H1 (cell line): ENCODE data around the gene C1QTNF4. TPM values are rescaled to one million over a fixed set of nuclear protein-coding genes. Genes with fewer than 3 reads are reported as not detected.

ENCODE experiments used
- CTCF ChIA-PET: fragments of 300-600 bp; sonication (Branson Sonifier 250); formaldehyde crosslinking; loops from one replicate; lab custom pipeline; 2021; ENCODE audit not compliant: partially characterized antibody; lab: Charles Lee
- POLR2A ChIA-PET: fragments of 300-600 bp; sonication (Branson Sonifier 250); formaldehyde crosslinking; loops from one replicate; lab custom pipeline; 2021; ENCODE audit warnings: inconsistent platforms; ENCODE audit not compliant: partially characterized antibody; lab: Charles Lee
- DNase-seq, 2 experiments: peaks; one replicate each; pipeline versions ENCODE4 v3.0.0 to v3.0.0-alpha.2; 2010 to 2022; ENCODE audit warnings: low spot score in 2 of 2, low read depth in 1 of 2, mixed read lengths in 1 of 2
- FAIRE-seq: peaks from 2 replicates; lab custom pipeline; 2011; peaks lifted over from hg19 to GRCh38; lab: Jason Lieb, UNC
- H2AFZ ChIP-seq: 2 replicates; pipeline ENCODE4 v1.8.1; 2012; ENCODE audit warnings: low read length, inconsistent platforms
- H2AK5ac ChIP-seq: 2 replicates; pipeline ENCODE4 v1.6.1; 2013; ENCODE audit warnings: low read depth, low read length
- H2BK120ac ChIP-seq: replicated peaks from 2 replicates; pipeline ENCODE3; 2013; ENCODE audit warnings: low read depth, low read length, inconsistent platforms
- H2BK12ac ChIP-seq: 2 replicates; pipeline ENCODE4 v1.6.1; 2013; ENCODE audit warnings: low read depth, low read length
- H2BK15ac ChIP-seq: 2 replicates; pipeline ENCODE4 v1.6.1; 2013; ENCODE audit warnings: low read length
- H2BK20ac ChIP-seq: 2 replicates; pipeline ENCODE4 v1.6.1; 2013; ENCODE audit warnings: low read length
- H2BK5ac ChIP-seq: 2 replicates; pipeline ENCODE4 v1.6.1; 2013; ENCODE audit warnings: low read depth, low read length
- H3K14ac ChIP-seq: 2 replicates; pipeline ENCODE4 v1.6.1; 2013; ENCODE audit warnings: inconsistent platforms; ENCODE audit not compliant: insufficient read length
- H3K18ac ChIP-seq: 2 replicates; pipeline ENCODE4 v1.6.1; 2013; ENCODE audit warnings: low read length; ENCODE audit errors: extremely low read depth
- H3K23ac ChIP-seq: 2 replicates; pipeline ENCODE4 v1.6.1; 2013; ENCODE audit warnings: inconsistent platforms; ENCODE audit not compliant: insufficient read length
- H3K23me2 ChIP-seq: 2 replicates; pipeline ENCODE4 v1.6.1; 2013; ENCODE audit warnings: low read depth, low read length
- H3K27ac ChIP-seq: 2 replicates; pipeline ENCODE4 v1.6.1; 2011; ENCODE audit warnings: low read depth, low read length, inconsistent platforms
- H3K27me3 ChIP-seq, 4 experiments: replicated peaks in 1 of 4; 1 replicate in 1 of 4; 2 replicates in 3 of 4; pipeline versions ENCODE4 v1.6.1 to v1.8.1; 2011 to 2013; ENCODE audit warnings: low read length in 3 of 4, mild to moderate bottlenecking in 3 of 4, inconsistent platforms in 2 of 4, mixed read lengths in 2 of 4, moderate library complexity in 1 of 4; ENCODE audit not compliant: control insufficient read depth in 3 of 4, insufficient read depth in 3 of 4; ENCODE audit errors: extremely low read depth in 1 of 4
- H3K36me3 ChIP-seq, 4 experiments: 2 replicates each; pipeline versions ENCODE4 v1.6.1 to v1.8.1; 2011 to 2013; ENCODE audit warnings: mild to moderate bottlenecking in 4 of 4, low read length in 3 of 4, moderate library complexity in 2 of 4, control low read depth in 1 of 4, inconsistent platforms in 1 of 4; ENCODE audit not compliant: insufficient read depth in 4 of 4, control insufficient read depth in 2 of 4
- H3K4ac ChIP-seq: replicated peaks from 2 replicates; pipeline ENCODE3; 2013; ENCODE audit warnings: low read length, low read depth, mixed read lengths, inconsistent platforms; ENCODE audit not compliant: insufficient read length
- H3K4me1 ChIP-seq, 4 experiments: replicated peaks in 1 of 4; 1 replicate in 1 of 4; 2 replicates in 3 of 4; pipeline versions ENCODE4 v1.6.1 to v1.8.1; 2011 to 2013; ENCODE audit warnings: low read length in 3 of 4, inconsistent platforms in 2 of 4, mixed read lengths in 1 of 4; ENCODE audit not compliant: insufficient read depth in 4 of 4, control insufficient read depth in 3 of 4
- H3K4me2 ChIP-seq, 2 experiments: 2 replicates each; pipeline versions ENCODE4 v1.6.1 to v1.8.1; 2011 to 2013; ENCODE audit warnings: low read depth in 2 of 2, low read length in 2 of 2, control low read depth in 1 of 2, inconsistent platforms in 1 of 2, mild to moderate bottlenecking in 1 of 2; ENCODE audit not compliant: insufficient read depth in 1 of 2
- H3K4me3 ChIP-seq, 4 experiments: fragments of 200-600, 300-600 bp in 1 of 4; sonication (generic), shearing (Covaris generic), sonication (Bioruptor Twin) in 1 of 4; 2 replicates each; pipeline versions ENCODE4 v1.5.1 to v1.8.1; 2011 to 2016; ENCODE audit warnings: low read length in 4 of 4, low read depth in 3 of 4, control low read depth in 2 of 4, inconsistent platforms in 2 of 4, mild to moderate bottlenecking in 2 of 4, mixed read lengths in 1 of 4, moderate library complexity in 1 of 4; ENCODE audit not compliant: insufficient read depth in 2 of 4; ENCODE audit errors: extremely low read depth in 1 of 4
- H3K56ac ChIP-seq: replicated peaks from 2 replicates; pipeline ENCODE3; 2013; ENCODE audit warnings: low read depth, mild to moderate bottlenecking, mixed read lengths, low read length, inconsistent platforms; ENCODE audit not compliant: insufficient read length
- H3K79me1 ChIP-seq: 2 replicates; pipeline ENCODE4 v1.6.1; 2013; ENCODE audit warnings: low read depth, low read length, control low read depth
- H3K79me2 ChIP-seq, 2 experiments: 2 replicates each; pipeline versions ENCODE4 v1.6.1 to v1.8.1; 2012 to 2013; ENCODE audit warnings: low read length in 2 of 2, mild to moderate bottlenecking in 2 of 2, inconsistent platforms in 1 of 2; ENCODE audit not compliant: insufficient read depth in 2 of 2, control insufficient read depth in 1 of 2
- H3K9ac ChIP-seq, 4 experiments: replicated peaks in 1 of 4; 1 replicate in 1 of 4; 2 replicates in 3 of 4; pipeline versions ENCODE4 v1.6.1 to v1.8.1; 2011 to 2013; ENCODE audit warnings: low read depth in 3 of 4, low read length in 3 of 4, control low read depth in 2 of 4, mild to moderate bottlenecking in 2 of 4, moderate library complexity in 2 of 4, inconsistent platforms in 1 of 4; ENCODE audit errors: extremely low read depth in 1 of 4
- H3K9me3 ChIP-seq, 2 experiments: 2 replicates each; pipeline versions ENCODE4 v1.6.1 to v1.8.1; 2012 to 2013; ENCODE audit warnings: mild to moderate bottlenecking in 2 of 2, moderate library complexity in 2 of 2, control low read depth in 1 of 2, inconsistent platforms in 1 of 2, low read depth in 1 of 2, low read length in 1 of 2, mixed read lengths in 1 of 2; ENCODE audit not compliant: insufficient read depth in 2 of 2
- H4K20me1 ChIP-seq, 2 experiments: replicated peaks in 1 of 2; 2 replicates each; pipeline versions ENCODE3 to v1.8.1; 2011 to 2013; ENCODE audit warnings: inconsistent platforms in 2 of 2, low read length in 2 of 2, mild to moderate bottlenecking in 1 of 2; ENCODE audit not compliant: insufficient read depth in 2 of 2, control insufficient read depth in 1 of 2
- H4K5ac ChIP-seq: 2 replicates; pipeline ENCODE4 v1.6.1; 2013; ENCODE audit warnings: low read length, low read depth, mixed read lengths, inconsistent platforms; ENCODE audit not compliant: insufficient read length
- H4K8ac ChIP-seq: 2 replicates; pipeline ENCODE4 v1.8.0; 2013; ENCODE audit warnings: mild to moderate bottlenecking, moderate library complexity, low read length, inconsistent platforms; ENCODE audit not compliant: insufficient read depth; ENCODE audit errors: extremely low read depth
- H4K91ac ChIP-seq: replicated peaks from 2 replicates; pipeline ENCODE3; 2013; ENCODE audit warnings: low read length, mixed read lengths, inconsistent platforms; ENCODE audit not compliant: insufficient read length
- CHD2 ChIP-seq: IDR thresholded peaks from 2 replicates; pipeline ENCODE4 v1.6.1; 2012; ENCODE audit warnings: low read length, improper control_type of control experiment
- EGR1 ChIP-seq: IDR thresholded peaks from 2 replicates; pipeline ENCODE4 v1.6.1; 2011; ENCODE audit warnings: low read depth, low read length, borderline replicate concordance
- FOSL1 ChIP-seq: IDR thresholded peaks from 2 replicates; pipeline ENCODE4 v1.6.1; 2011; ENCODE audit warnings: mild to moderate bottlenecking, low read depth, low read length, moderate library complexity; ENCODE audit not compliant: insufficient read depth
- HDAC6 ChIP-seq: IDR thresholded peaks from one replicate; pipeline ENCODE4 v1.7.1; 2012; ENCODE audit warnings: low read depth, mild to moderate bottlenecking, inconsistent platforms, low read length, moderate library complexity
- JUN ChIP-seq: IDR thresholded peaks from 2 replicates; pipeline ENCODE4 v1.6.1; 2011; ENCODE audit warnings: low read depth, mild to moderate bottlenecking, improper control_type of control experiment, low read length
- JUND ChIP-seq: IDR thresholded peaks from 2 replicates; pipeline ENCODE4 v1.6.1; 2011; ENCODE audit warnings: mild to moderate bottlenecking, improper control_type of control experiment, low read length
- MAFK ChIP-seq: IDR thresholded peaks from 2 replicates; pipeline ENCODE4 v1.6.1; 2012; ENCODE audit warnings: low read depth, mild to moderate bottlenecking, improper control_type of control experiment, low read length
- POU5F1 ChIP-seq: IDR thresholded peaks from 2 replicates; pipeline ENCODE4 v1.6.1; 2011; ENCODE audit warnings: low read depth, mild to moderate bottlenecking, low read length, moderate library complexity
- RBBP5 ChIP-seq: IDR thresholded peaks from 2 replicates; pipeline ENCODE4 v1.7.1; 2012; ENCODE audit warnings: low read depth, mild to moderate bottlenecking, inconsistent platforms, low read length, moderate library complexity, borderline replicate concordance
- RFX5 ChIP-seq: IDR thresholded peaks from 2 replicates; pipeline ENCODE4 v1.6.1; 2011; ENCODE audit warnings: low read depth, low read length, improper control_type of control experiment, borderline replicate concordance
- RNF2 ChIP-seq: fragments of 200-900, 300-1000 bp; sonication (generic); IDR thresholded peaks from 2 replicates; pipeline ENCODE4 v1.7.1; 2016; ENCODE audit warnings: borderline replicate concordance, low read depth, mild to moderate bottlenecking, antibody characterized with exemption, low read length; ENCODE audit not compliant: poor library complexity, severe bottlenecking; ENCODE audit errors: missing control alignments
- SIN3A ChIP-seq, 2 experiments: IDR thresholded peaks in 1 of 2; conservative IDR thresholded peaks in 1 of 2; 2 replicates each; pipeline ENCODE4 v1.6.1; 2011 to 2012; ENCODE audit warnings: low read length in 2 of 2, improper control_type of control experiment in 1 of 2, low read depth in 1 of 2, mild to moderate bottlenecking in 1 of 2
- SIX5 ChIP-seq: IDR thresholded peaks from 2 replicates; pipeline ENCODE4 v1.6.1; 2011; ENCODE audit warnings: mild to moderate bottlenecking, low read depth, low read length
- TCF12 ChIP-seq: IDR thresholded peaks from 2 replicates; pipeline ENCODE4 v1.6.1; 2011; ENCODE audit warnings: low read depth, mild to moderate bottlenecking, low read length
- TEAD4 ChIP-seq: IDR thresholded peaks from 2 replicates; pipeline ENCODE4 v1.6.1; 2012; ENCODE audit warnings: low read depth, low read length, inconsistent platforms, mixed read lengths
- WGBS, 2 experiments: shearing (Covaris generic) in 1 of 2; methylation state at CpG; one replicate each; pipeline versions ENCODE4 v1.1.6 to v1.1.7; 2013 to 2015; ENCODE audit warnings: low lambda C conversion rate in 2 of 2, mixed read lengths in 2 of 2, inconsistent platforms in 1 of 2, low coverage in 1 of 2, missing lambda C conversion rate in 1 of 2; ENCODE audit not compliant: insufficient replicate concordance in 2 of 2, insufficient coverage in 1 of 2, insufficient read length in 1 of 2; ENCODE audit errors: extremely low coverage in 1 of 2, missing lambda C conversion rate in 1 of 2; 5-methylcytosine and 5-hydroxymethylcytosine counted together
- polyA plus RNA-seq, 7 experiments: library from polyadenylated mRNA; depleted of rRNA in 3 of 7; stranded (reverse) in 5 of 7; unstranded in 2 of 7; fragments of >200 nt in 5 of 7; fragments of 200-250 nt in 2 of 7; gene quantifications; 1 replicate in 5 of 7; 2 replicates in 1 of 7; 4 replicates in 1 of 7; pipeline versions ENCODE4 v1.2.1 to v1.2.3, GENCODE V29; 2011 to 2013; ENCODE audit warnings: missing spikeins in 2 of 7, mixed read lengths in 2 of 7
- total RNA-seq: library from RNA; stranded (reverse); fragmentation: NEBNext Ultra II Directional; extraction: Animal tissue kit (Norgen Biotek cat#: 25700); gene quantifications from 2 replicates; pipeline ENCODE4 v1.2.1, GENCODE V29; 2021

C1QTNF4 gene
- total and polyA plus RNA-seq, 2 of the 8 experiments (the other 6 are each of a cell fraction or from before 2014, with no cell fraction given), result 3.9 to 6.0 TPM

DNA sequence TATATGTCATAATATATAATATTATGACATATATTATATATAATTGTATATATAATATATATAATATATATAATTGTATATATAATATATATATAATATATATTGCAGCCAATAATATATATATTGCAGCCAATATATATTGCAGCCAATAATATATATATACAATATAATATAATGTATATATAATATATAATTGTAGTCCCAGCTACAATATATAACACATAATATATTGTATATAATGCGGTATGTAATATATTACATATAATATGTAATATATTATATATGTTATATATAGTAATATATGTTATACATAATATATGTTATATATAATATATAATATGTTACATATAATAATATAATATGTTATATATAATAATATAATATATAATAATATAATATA lies 35.5 kb downstream of the C1QTNF4 start:
- no peak overlapping the region for H3K23ac ChIP-seq
- no peak overlapping the region for H3K9ac ChIP-seq
- H4K20me1 ChIP-seq, result no peaks in the 10 kb centered on the region
- no peaks in the 10 kb centered on the region for H3K23me2 ChIP-seq
- H2BK120ac ChIP-seq, result no peak overlapping the region
- DNase-seq (no peak), FAIRE-seq (no peak)
- peaks cover 0 to 2% (median 0%) of the 10 kb centered on the region in 4 experiments; a peak in 1 of 7 replicates for H3K4me1 ChIP-seq
- no peak overlapping the region for H2AFZ ChIP-seq
- no peaks in the 10 kb centered on the region for H3K79me2 ChIP-seq
- no peaks in the 10 kb centered on the region for H3K36me3 ChIP-seq
- no peak overlapping the region for H3K4me3 ChIP-seq
- no peak overlapping the region for H4K91ac ChIP-seq
- ChIA-PET POLR2A (interaction anchor here (1.1 kb wide), 1 partner anchor 88 kb away, joined by 3 read pairs; no protein-coding TSS in a partner anchor), CTCF (no interaction called here)
- no peak overlapping the region for H4K8ac ChIP-seq
- 96% methylated on average over 1 of the region's 1 CpG; no CpG with 5 or more reads in 1 of the 2 experiments for WGBS, 2 experiments
- H3K4ac ChIP-seq, result no peak overlapping the region
- no peak overlapping the region for H2AK5ac ChIP-seq
- H3K27me3 ChIP-seq, result no peaks in the 10 kb centered on the region
- H3K27ac ChIP-seq, result no peak overlapping the region
- H2BK20ac ChIP-seq, result no peak overlapping the region
- no peak overlapping the region for H3K18ac ChIP-seq
- H3K4me2 ChIP-seq, result no peak overlapping the region
- H3K56ac ChIP-seq, result no peak overlapping the region
- H3K9me3 ChIP-seq, result no peaks in the 10 kb centered on the region
- H2BK12ac ChIP-seq, result no peak overlapping the region
- no peak overlapping the region for H2BK15ac ChIP-seq
- no peaks in the 10 kb centered on the region for H3K79me1 ChIP-seq
- no peak overlapping the region for H2BK5ac ChIP-seq
- no peak overlapping the region for H4K5ac ChIP-seq
- no peak overlapping the region for H3K14ac ChIP-seq
- no peak for TF ChIP-seq POU5F1
- no peak for TF ChIP-seq CHD2
- no peak for TF ChIP-seq RBBP5
- no peak for TF ChIP-seq RFX5
- no peak for TF ChIP-seq TCF12
- no peak for TF ChIP-seq RNF2
- TF ChIP-seq MAFK, result no peak
- TF ChIP-seq SIN3A (conservative IDR thresholded peaks at IDR 0.05 in 1 of 2, IDR thresholded peaks at IDR 0.05 in 1 of 2; ENCODE audit: low read depth in 1 of 2, low read length in 2 of 2), result no peak
- no peak for TF ChIP-seq HDAC6
- TF ChIP-seq SIX5, result no peak
- TF ChIP-seq EGR1, result no peak
- no peak for TF ChIP-seq FOSL1
- TF ChIP-seq JUND, result no peak
- no peak for TF ChIP-seq TEAD4
- TF ChIP-seq JUN, result no peak
